ENCODE measurements around the gene CEACAM6. TPM values are rescaled to one million over a fixed set of nuclear protein-coding genes. Genes with fewer than 3 reads are reported as not detected.

Gene CEACAM6
- 9.6 and 23.3 TPM in 2 replicates for total RNA-seq

DNA sequence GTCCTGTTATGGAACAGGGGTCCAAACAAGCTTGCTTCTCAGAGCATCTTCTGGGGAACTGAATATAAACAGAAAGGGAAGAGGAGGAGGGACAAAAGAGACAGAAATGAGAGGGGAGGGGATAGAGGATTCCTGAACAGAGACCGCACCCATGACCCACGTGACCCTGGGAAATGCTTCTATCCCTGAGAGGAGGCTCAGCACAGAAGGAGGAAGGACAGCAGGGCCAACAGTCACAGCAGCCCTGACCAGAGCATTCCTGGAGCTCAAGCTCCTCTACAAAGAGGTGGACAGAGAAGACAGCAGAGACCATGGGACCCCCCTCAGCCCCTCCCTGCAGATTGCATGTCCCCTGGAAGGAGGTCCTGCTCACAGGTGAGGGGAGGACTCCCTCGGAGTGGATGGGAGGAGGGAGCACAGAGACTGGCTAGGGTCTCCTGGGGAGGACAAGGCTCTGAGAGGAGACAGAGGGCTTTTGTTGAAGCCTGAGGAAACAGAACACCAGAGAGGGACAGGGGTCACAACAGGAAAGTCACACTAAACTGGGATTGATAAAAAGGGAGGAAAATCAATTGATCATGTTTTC lies at the start of gene CEACAM6:
Gene CEACAM6 (plus strand): TSS at position 203 of the 586 bp plus-strand sequence. CDS start 109 bp downstream, at position 312.

GRCh38 chr19:41708481-41708880 lies 46.8 kb upstream of the CEACAM6 start, which contains the start of gene CEACAM5:
Gene CEACAM5 (plus strand): TSS chr19:41708626. CDS start chr19:41708732, 106 bp downstream.

GRCh38 chr19:41796362-41796761 lies 41.0 kb downstream of the CEACAM6 start, which contains the start of gene CEACAM3:
Gene CEACAM3 (plus strand): TSS chr19:41796587. CDS start chr19:41796678, 91 bp downstream.

Other genes starting within 250 kb of the CEACAM6 start
- gene CEACAM21, start 179.4 kb upstream of the CEACAM6 start, total RNA-seq, result not detected in 2 replicates
- not detected in 2 replicates for gene CEACAM4, start 128.5 kb upstream of the CEACAM6 start, total RNA-seq
- 0.34 and 2.2 TPM in 2 replicates for gene CEACAM7, start 67.3 kb upstream of the CEACAM6 start, total RNA-seq
- 2.4 and 8.3 TPM in 2 replicates for gene CEACAM5, start 46.9 kb upstream of the CEACAM6 start, total RNA-seq
- 0.07 TPM in 1 of 2 replicates, not detected in the other for gene CEACAM3, start 41.1 kb downstream of the CEACAM6 start, total RNA-seq
- gene LYPD4, start 89.2 kb downstream of the CEACAM6 start, total RNA-seq, result not detected in 2 replicates
- gene DMRTC2, start 89.5 kb downstream of the CEACAM6 start, total RNA-seq, result not detected in 2 replicates
- gene RPS19, start 104.7 kb downstream of the CEACAM6 start, total RNA-seq, result 918 and 1,104 TPM in 2 replicates
- 0.07 TPM in 1 of 2 replicates, not detected in the other for gene CD79A, start 121.7 kb downstream of the CEACAM6 start, total RNA-seq
- gene ARHGEF1, start 127.7 kb downstream of the CEACAM6 start, total RNA-seq, result 27.3 and 30.3 TPM in 2 replicates
- gene ERFL, start 172.9 kb downstream of the CEACAM6 start, total RNA-seq, result under 0.01 and 0.14 TPM in 2 replicates
- gene RABAC1, start 203.8 kb downstream of the CEACAM6 start, total RNA-seq, result 45.1 TPM in 2 replicates
- under 0.01 and 0.14 TPM in 2 replicates for gene ATP1A3, start 238.7 kb downstream of the CEACAM6 start, total RNA-seq